Fibroblast of lung (primary cell): ENCODE data around the gene PTPRZ1.

Source experiments
- CTCF ChIP-seq, 2 donors: IDR thresholded peaks in 1 of 2; conservative IDR thresholded peaks in 1 of 2; 1 replicate in 1 of 2; 2 replicates in 1 of 2; pipeline ENCODE4 v1.5.1; 2011 to 2012; ENCODE audit warnings: low read length in 2 of 2, control low read depth in 1 of 2, inconsistent platforms in 1 of 2, low read depth in 1 of 2, mild to moderate bottlenecking in 1 of 2
- EZH2 ChIP-seq: IDR thresholded peaks from 2 replicates; pipeline ENCODE4 v1.5.1; 2012; ENCODE audit warnings: low read length, control low read depth, mild to moderate bottlenecking; ENCODE audit errors: missing control alignments

- TF ChIP-seq CTCF (conservative IDR thresholded peaks at IDR 0.05 in 1 of 2, IDR thresholded peaks at IDR 0.05 in 1 of 2; ENCODE audit: low read depth in 1 of 2, low read length in 2 of 2) (no peak), EZH2 (no peak)
Measured at GRCh38 chr7:121885166-121885920, 12.4 kb downstream of the PTPRZ1 start.
